ENCODE results near the gene EML6. TPM values are rescaled to one million over a fixed set of nuclear protein-coding genes. Genes with fewer than 3 reads are reported as not detected.

The EML6 gene
- polyA plus RNA-seq, 1 of the 3 experiments (the other 2 are of a cell fraction), result 1.1 TPM

DNA sequence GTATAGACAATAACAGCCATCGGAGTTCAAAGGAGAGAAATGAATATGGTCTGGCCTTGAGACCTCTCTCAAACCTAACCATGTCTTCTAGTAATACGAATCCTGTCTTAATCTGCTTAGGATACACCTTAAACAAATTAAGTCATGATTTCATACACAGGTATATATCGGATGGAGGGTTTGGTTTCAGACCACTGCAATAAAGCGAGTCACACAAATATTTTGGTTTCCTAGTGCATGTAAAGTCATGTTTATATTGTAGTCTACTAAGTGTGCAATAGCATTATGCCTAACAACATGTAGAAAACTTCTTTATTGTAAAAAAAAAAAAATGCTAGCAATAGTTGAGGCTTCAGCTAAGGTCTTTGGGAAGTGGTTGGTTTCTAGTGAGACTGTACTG, 73.8 kb downstream of the EML6 start:
- no peaks in the 10 kb centered on the region for H4K20me1 ChIP-seq (ENCODE audit: insufficient read depth)
- 88% methylated on average over 4 of the region's 4 CpGs for WGBS (ENCODE audit: low lambda C conversion rate)
- no peak overlapping the region for H2AFZ ChIP-seq (ENCODE audit: low read depth)
- H3F3A ChIP-seq (replicated peaks; ENCODE audit: insufficient read depth), result no peaks in the 10 kb centered on the region
- no peaks in the 10 kb centered on the region for H3K9me3 ChIP-seq
- H3K9me2 ChIP-seq, result no peaks in the 10 kb centered on the region
- TF ChIP-seq FOXJ3 (CRISPR knock-in tag; IDR thresholded peaks at IDR 0.05), result no peak
- TF ChIP-seq GATA2 (CRISPR knock-in tag; IDR thresholded peaks at IDR 0.05), result no peak
- TF ChIP-seq RFX5 (IDR thresholded peaks at IDR 0.05; ENCODE audit: low read length), result no peak
- no peak for TF ChIP-seq YY1 (IDR thresholded peaks at IDR 0.05; ENCODE audit: low read depth)
- no peak for TF ChIP-seq MXI1 (IDR thresholded peaks at IDR 0.05; ENCODE audit: low read depth, low read length)
- no peak for TF ChIP-seq POLR2AphosphoS5 (IDR thresholded peaks at IDR 0.05; ENCODE audit: low read depth, low read length)
- TF ChIP-seq, protein P1, sequence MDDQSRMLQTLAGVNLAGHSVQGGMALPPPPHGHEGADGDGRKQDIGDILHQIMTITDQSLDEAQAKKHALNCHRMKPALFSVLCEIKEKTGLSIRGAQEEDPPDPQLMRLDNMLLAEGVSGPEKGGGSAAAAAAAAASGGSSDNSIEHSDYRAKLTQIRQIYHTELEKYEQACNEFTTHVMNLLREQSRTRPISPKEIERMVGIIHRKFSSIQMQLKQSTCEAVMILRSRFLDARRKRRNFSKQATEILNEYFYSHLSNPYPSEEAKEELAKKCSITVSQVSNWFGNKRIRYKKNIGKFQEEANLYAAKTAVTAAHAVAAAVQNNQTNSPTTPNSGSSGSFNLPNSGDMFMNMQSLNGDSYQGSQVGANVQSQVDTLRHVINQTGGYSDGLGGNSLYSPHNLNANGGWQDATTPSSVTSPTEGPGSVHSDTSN (IDR thresholded peaks at IDR 0.05), result no peak
- TF ChIP-seq, protein P2, sequence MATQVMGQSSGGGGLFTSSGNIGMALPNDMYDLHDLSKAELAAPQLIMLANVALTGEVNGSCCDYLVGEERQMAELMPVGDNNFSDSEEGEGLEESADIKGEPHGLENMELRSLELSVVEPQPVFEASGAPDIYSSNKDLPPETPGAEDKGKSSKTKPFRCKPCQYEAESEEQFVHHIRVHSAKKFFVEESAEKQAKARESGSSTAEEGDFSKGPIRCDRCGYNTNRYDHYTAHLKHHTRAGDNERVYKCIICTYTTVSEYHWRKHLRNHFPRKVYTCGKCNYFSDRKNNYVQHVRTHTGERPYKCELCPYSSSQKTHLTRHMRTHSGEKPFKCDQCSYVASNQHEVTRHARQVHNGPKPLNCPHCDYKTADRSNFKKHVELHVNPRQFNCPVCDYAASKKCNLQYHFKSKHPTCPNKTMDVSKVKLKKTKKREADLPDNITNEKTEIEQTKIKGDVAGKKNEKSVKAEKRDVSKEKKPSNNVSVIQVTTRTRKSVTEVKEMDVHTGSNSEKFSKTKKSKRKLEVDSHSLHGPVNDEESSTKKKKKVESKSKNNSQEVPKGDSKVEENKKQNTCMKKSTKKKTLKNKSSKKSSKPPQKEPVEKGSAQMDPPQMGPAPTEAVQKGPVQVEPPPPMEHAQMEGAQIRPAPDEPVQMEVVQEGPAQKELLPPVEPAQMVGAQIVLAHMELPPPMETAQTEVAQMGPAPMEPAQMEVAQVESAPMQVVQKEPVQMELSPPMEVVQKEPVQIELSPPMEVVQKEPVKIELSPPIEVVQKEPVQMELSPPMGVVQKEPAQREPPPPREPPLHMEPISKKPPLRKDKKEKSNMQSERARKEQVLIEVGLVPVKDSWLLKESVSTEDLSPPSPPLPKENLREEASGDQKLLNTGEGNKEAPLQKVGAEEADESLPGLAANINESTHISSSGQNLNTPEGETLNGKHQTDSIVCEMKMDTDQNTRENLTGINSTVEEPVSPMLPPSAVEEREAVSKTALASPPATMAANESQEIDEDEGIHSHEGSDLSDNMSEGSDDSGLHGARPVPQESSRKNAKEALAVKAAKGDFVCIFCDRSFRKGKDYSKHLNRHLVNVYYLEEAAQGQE (IDR thresholded peaks at IDR 0.05; ENCODE audit: low read depth, low read length), result no peak
- no peak for TF ChIP-seq EZH2phosphoT487 (IDR thresholded peaks at IDR 0.05; ENCODE audit: borderline replicate concordance, low read depth)
- TF ChIP-seq FOSL2 (IDR thresholded peaks at IDR 0.05; ENCODE audit: borderline replicate concordance, low read depth), result no peak
- no peak for TF ChIP-seq SIN3A (IDR thresholded peaks at IDR 0.05; ENCODE audit: borderline replicate concordance, low read depth, low read length)
- no peak overlapping the region for H3K9ac ChIP-seq
- H3K79me2 ChIP-seq (ENCODE audit: insufficient read depth), result no peaks in the 10 kb centered on the region
- no peak overlapping the region for H3K27ac ChIP-seq (ENCODE audit: low read depth in 2 of 2, low read length in 1 of 2)
- no peaks in the 10 kb centered on the region for H3K36me3 ChIP-seq (replicated peaks in 1 of 2; ENCODE audit: control insufficient read depth in 1 of 2, insufficient read depth in 2 of 2, low read length in 1 of 2)
- H3K27me3 ChIP-seq (ENCODE audit: insufficient read depth), result no peaks in the 10 kb centered on the region
- CTCF ChIA-PET, result interaction anchor here (0.9 to 1.0 kb wide), 2 partner anchors 19 to 42 kb away, joined by 4 read pairs; no protein-coding TSS in a partner anchor
- DNase-seq, result no peak
- H3K4me3 ChIP-seq (ENCODE audit: low read depth in 2 of 2, low read length in 1 of 2), result no peak overlapping the region
- no peak overlapping the region for H3K4me2 ChIP-seq
- POLR2A ChIA-PET, result no interaction called here
- H3K4me1 ChIP-seq (ENCODE audit: control insufficient read depth in 1 of 2, insufficient read depth in 2 of 2, low read depth in 1 of 2, low read length in 1 of 2), result peaks cover 0 to 6% of the 10 kb centered on the region in 2 experiments; a peak in 1 of 4 replicates

DNA sequence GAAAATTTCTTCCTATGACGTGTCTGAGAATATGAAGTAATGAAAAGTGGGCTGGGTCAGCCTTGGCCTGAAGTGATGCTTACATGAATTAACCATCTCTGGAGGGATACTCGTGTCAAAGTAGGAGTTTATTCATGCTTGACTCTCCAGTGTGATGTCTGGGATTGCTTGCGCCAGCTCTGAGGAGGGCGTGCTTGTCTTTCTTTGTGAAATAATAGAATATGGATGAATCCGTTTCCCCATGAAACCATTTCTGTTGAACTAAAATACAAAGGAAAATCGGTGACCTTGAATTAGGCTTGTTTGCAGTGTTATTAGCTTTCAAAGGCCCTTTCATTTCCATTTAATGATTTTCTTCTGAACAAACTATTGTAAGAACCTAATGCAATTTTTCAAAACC, 77.9 kb downstream of the EML6 start:
- Histone ChIP-seq H3F3A (replicated peaks; ENCODE audit: insufficient read depth) (no peaks in the 10 kb centered on the region), H3K9me2 (no peaks in the 10 kb centered on the region), H3K4me1 (ENCODE audit: control insufficient read depth in 1 of 2, insufficient read depth in 2 of 2, low read depth in 1 of 2, low read length in 1 of 2) (peaks cover 0 to 18% of the 10 kb centered on the region in 2 experiments; a peak in 2 of 4 replicates), H3K36me3 (replicated peaks in 1 of 2; ENCODE audit: control insufficient read depth in 1 of 2, insufficient read depth in 2 of 2, low read length in 1 of 2) (no peaks in the 10 kb centered on the region), H3K4me2 (no peak overlapping the region), H3K27me3 (ENCODE audit: insufficient read depth) (no peaks in the 10 kb centered on the region), H3K27ac (ENCODE audit: low read depth in 2 of 2, low read length in 1 of 2) (no peak overlapping the region), H4K20me1 (ENCODE audit: insufficient read depth) (no peaks in the 10 kb centered on the region), H3K9me3 (no peaks in the 10 kb centered on the region), H3K9ac (no peak overlapping the region), H2AFZ (ENCODE audit: low read depth) (no peak overlapping the region), H3K79me2 (ENCODE audit: insufficient read depth) (no peaks in the 10 kb centered on the region), H3K4me3 (ENCODE audit: low read depth in 2 of 2, low read length in 1 of 2) (no peak overlapping the region)
- 84% methylated on average over 6 of the region's 6 CpGs for WGBS (ENCODE audit: low lambda C conversion rate)
- ChIA-PET CTCF (interaction anchor here (1.7 kb wide), 1 partner anchor 37 kb away, joined by 6 read pairs; no protein-coding TSS in a partner anchor), POLR2A (no interaction called here)
- no peak for DNase-seq
- no peak for TF ChIP-seq CHD2 (IDR thresholded peaks at IDR 0.05; ENCODE audit: low read length, partially characterized antibody)
- TF ChIP-seq, protein P2 (IDR thresholded peaks at IDR 0.05; ENCODE audit: low read depth, low read length), result no peak
- TF ChIP-seq EP300 (IDR thresholded peaks at IDR 0.05; ENCODE audit: borderline replicate concordance in 1 of 2, low read depth in 1 of 2, low read length in 1 of 2), result no peak
- TF ChIP-seq GABPA (IDR thresholded peaks at IDR 0.05; ENCODE audit: low read depth), result no peak
- no peak for TF ChIP-seq YY1 (IDR thresholded peaks at IDR 0.05; ENCODE audit: low read depth)
- no peak for TF ChIP-seq TAF1 (IDR thresholded peaks at IDR 0.05; ENCODE audit: borderline replicate concordance, low read depth, low read length)
- no peak for TF ChIP-seq ELF1 (IDR thresholded peaks at IDR 0.05)
- TF ChIP-seq NRF1 (IDR thresholded peaks at IDR 0.05; ENCODE audit: low read depth, low read length), result no peak
- no peak for TF ChIP-seq FOSL2 (IDR thresholded peaks at IDR 0.05; ENCODE audit: borderline replicate concordance, low read depth)
- no peak for TF ChIP-seq RFX5 (IDR thresholded peaks at IDR 0.05; ENCODE audit: low read length)
- TF ChIP-seq JUND (IDR thresholded peaks at IDR 0.05), result no peak
- TF ChIP-seq FOXJ3 (CRISPR knock-in tag; IDR thresholded peaks at IDR 0.05), result no peak
- no peak for TF ChIP-seq RCOR1 (IDR thresholded peaks at IDR 0.05; ENCODE audit: low read length)

All from SK-N-SH (cell line).